Measurements from ENCODE around the gene MAP1S. TPM values are rescaled to one million over a fixed set of nuclear protein-coding genes. Genes with fewer than 3 reads are reported as not detected.

Gene MAP1S
- total and polyA plus RNA-seq, 10 donors, result 15.0 to 63.1 (median 35.5) TPM

DNA sequence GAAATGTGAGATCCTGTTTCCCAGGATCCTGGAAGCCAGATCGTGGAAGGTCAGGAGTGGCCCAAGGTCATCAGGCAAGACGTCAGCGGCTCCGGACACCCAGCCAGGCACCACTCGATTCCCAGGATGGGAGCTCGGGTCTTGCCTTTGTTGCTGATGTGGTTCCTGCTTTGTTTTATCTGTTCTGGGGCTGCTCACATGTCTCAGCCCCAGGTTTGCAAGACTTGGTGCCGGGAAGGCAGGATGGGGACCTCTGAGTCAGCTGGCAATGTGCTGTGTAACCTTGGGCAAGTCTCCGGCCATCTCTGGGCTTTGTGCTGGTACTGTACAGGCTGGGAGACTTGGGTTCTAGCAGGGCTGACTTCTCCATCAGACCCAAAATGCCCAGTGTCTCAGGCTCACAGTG lies 30.6 kb downstream of the MAP1S start:
- 48 to 67% (median 55%) methylated on average over 8 of the region's 8 CpGs for WGBS, 5 donors
- H3K27me3 ChIP-seq (replicated peaks in 1 of 7), result no peaks in the 10 kb centered on the region
- peaks cover 0 to 11% (median 3%) of the 10 kb centered on the region in 6 donors for H3K36me3 ChIP-seq
- DNase-seq, result no peak
- peak overlapping the region in 7 of 8 donors; percentile 8 to 95 (median 89) for H3K27ac ChIP-seq
- H3K4me3 ChIP-seq, result peak overlapping the region in 1 of 8 donors; percentile 70
- TF ChIP-seq POLR2AphosphoS5 (IDR thresholded peaks at IDR 0.05), result no peak
- TF ChIP-seq POLR2A (IDR thresholded peaks at IDR 0.05), result no peak
- TF ChIP-seq, protein P1, sequence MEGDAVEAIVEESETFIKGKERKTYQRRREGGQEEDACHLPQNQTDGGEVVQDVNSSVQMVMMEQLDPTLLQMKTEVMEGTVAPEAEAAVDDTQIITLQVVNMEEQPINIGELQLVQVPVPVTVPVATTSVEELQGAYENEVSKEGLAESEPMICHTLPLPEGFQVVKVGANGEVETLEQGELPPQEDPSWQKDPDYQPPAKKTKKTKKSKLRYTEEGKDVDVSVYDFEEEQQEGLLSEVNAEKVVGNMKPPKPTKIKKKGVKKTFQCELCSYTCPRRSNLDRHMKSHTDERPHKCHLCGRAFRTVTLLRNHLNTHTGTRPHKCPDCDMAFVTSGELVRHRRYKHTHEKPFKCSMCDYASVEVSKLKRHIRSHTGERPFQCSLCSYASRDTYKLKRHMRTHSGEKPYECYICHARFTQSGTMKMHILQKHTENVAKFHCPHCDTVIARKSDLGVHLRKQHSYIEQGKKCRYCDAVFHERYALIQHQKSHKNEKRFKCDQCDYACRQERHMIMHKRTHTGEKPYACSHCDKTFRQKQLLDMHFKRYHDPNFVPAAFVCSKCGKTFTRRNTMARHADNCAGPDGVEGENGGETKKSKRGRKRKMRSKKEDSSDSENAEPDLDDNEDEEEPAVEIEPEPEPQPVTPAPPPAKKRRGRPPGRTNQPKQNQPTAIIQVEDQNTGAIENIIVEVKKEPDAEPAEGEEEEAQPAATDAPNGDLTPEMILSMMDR (IDR thresholded peaks at IDR 0.05 in 8 of 11, conservative IDR thresholded peaks at IDR 0.05 in 3 of 11), result no peak
- intact Hi-C loops (cut with DNase I; ENCODE audit: low total_unique reads), result no loop called here
- peaks cover 22 to 88% (median 76%) of the 10 kb centered on the region in 6 donors for H3K4me1 ChIP-seq
- H3K9me3 ChIP-seq, result no peaks in the 10 kb centered on the region

DNA sequence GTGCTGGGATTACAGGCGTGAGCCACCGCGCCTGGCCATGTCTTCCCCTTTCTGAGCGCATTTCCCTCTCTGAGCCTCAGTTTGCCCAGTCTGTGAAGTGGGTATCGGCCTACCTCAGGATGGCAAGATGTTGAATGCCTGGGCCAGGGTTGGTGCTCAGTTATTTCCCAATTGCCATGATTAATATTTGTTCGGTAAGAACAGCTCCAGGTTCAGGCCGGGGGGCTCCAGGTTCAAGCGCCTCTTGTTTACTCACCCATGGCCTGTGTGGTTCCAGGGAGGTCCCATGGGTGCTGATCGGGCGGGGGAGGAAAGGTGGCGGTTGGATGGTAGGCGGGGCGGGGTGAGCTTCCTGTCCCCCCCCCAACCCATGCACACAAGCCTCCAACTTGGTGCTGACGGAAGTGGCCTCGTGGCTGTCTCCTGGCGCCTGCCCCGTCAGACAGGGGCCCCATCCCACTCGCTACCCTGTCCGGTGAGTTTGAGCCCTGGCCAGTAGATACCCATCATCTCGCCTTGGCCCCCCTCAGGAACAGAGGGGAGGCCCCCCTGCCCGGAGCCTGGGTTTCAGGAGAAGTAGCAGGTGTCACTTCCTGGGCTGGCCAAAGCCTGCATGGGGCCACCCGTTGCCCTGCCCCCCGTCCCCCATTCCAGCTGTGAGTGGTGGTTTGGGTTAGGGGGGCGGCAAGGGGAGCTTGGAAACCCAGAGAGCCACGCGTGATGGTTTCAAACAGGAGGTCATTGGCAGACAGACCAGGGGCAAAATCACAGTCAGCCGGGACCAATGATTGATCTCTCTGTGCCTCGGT lies 32.0 kb downstream of the MAP1S start, which contains the start of gene FCHO1:
Gene FCHO1 (plus strand): TSS at position 375 of the 809 bp plus-strand sequence. CDS start 3,688 bp downstream, outside the sequence.
- intact Hi-C loops (cut with DNase I; ENCODE audit: low total_unique reads), result no loop called here
- peak within 1 kb of the TSS; percentile 13 to 70 (median 42) for H3K4me3 ChIP-seq
- DNase-seq, result peak; percentile 95
- peaks cover 0 to 23% (median 3%) of the 10 kb centered on the region in 6 donors for H3K36me3 ChIP-seq
- TF ChIP-seq POLR2A (IDR thresholded peaks at IDR 0.05) (no peak), POLR2AphosphoS5 (IDR thresholded peaks at IDR 0.05) (peak; percentile 81 to 88 (median 86))
- no peaks in the 10 kb centered on the region for H3K9me3 ChIP-seq
- 14 to 27% (median 23%) methylated on average over 19 to 28 of the region's 28 CpGs for WGBS, 5 donors
- H3K27me3 ChIP-seq (replicated peaks in 1 of 7), result no peaks in the 10 kb centered on the region
- H3K4me1 ChIP-seq, result peaks cover 35 to 99% (median 90%) of the 10 kb centered on the region in 6 donors
- peak within 1 kb of the TSS; percentile 76 to 95 (median 88) for H3K27ac ChIP-seq

DNA sequence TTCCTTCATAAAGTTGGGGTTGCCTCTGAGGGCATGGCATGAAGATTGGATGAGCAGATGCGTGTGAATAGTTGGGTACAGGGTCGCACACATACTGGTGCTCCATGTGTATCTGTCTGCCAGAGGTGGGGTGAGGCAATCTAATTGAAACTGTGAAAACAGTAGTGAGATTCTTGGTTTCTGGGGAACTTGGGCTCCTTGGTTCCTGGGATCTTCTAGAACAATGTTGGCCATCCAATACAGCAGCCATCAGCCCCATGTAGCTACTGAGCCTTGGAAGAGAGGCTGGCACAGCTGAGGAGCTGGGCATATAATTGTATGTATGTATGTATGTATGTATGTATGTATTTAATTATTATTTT lies 32.6 kb downstream of the MAP1S start:
- DNase-seq, result no peak
- Histone ChIP-seq H3K27me3 (replicated peaks in 1 of 7) (no peaks in the 10 kb centered on the region), H3K4me1 (peaks cover 35 to 99% (median 91%) of the 10 kb centered on the region in 6 donors), H3K36me3 (peaks cover 0 to 27% (median 5%) of the 10 kb centered on the region in 6 donors), H3K4me3 (peak overlapping the region in 7 of 8 donors; percentile 24 to 70 (median 43)), H3K9me3 (no peaks in the 10 kb centered on the region), H3K27ac (peak overlapping the region; percentile 76 to 95 (median 88))
- TF ChIP-seq POLR2AphosphoS5 (IDR thresholded peaks at IDR 0.05) (no peak), POLR2A (IDR thresholded peaks at IDR 0.05) (no peak)
- TF ChIP-seq, protein P1 (IDR thresholded peaks at IDR 0.05 in 8 of 11, conservative IDR thresholded peaks at IDR 0.05 in 3 of 11), result no peak
- intact Hi-C loops (cut with DNase I; ENCODE audit: low total_unique reads), result no loop called here
- whole genome bisulfite sequencing, 5 donors, result 24 to 34% (median 26%) methylated on average over 2 of the region's 2 CpGs

DNA sequence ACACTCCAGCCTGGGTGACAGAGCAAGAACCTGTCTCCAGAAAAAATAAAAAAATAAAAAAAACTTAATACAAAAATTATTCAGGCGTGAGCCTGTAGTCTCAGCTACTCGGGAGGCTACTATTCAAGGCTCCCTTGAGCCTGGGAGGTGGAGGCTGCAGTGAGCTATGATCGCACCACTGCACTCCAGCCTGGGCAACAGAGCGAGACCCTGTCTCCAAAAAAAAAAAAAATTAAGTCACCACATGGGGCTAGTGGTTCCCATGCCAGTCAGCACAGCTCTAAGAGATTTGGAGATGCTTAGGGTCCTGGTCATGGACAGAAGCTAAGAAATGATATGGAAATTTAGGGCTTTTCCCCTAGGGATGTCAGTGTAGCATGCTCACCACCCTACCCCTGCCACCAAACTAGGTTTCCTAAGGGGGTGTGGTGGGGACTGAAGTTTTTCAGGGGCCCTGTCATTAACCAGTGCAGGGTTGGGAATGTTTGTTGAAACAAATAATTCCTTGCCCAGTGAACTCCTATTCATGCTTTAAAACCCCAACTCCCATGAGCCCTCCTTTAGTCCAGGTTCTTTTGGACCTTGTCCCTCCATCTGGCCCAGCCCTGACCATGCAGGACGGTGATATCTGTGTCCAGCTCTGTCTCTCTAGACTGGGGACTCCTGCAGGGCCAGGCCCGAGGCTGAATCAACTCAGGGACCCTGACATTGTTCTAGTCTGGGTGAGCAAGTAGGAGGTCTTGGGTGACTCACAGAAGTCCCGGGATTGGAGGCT lies 33.8 kb downstream of the MAP1S start:
- H3K9me3 ChIP-seq, result no peaks in the 10 kb centered on the region
- H3K27ac ChIP-seq, result peak overlapping the region in 4 of 8 donors; percentile 34 to 95 (median 92)
- peaks cover 35 to 94% (median 83%) of the 10 kb centered on the region in 6 donors for H3K4me1 ChIP-seq

More for the DNA sequence above, 33.8 kb downstream of the MAP1S start:
- DNase-seq, result no peak
- WGBS, 5 donors, result 71 to 89% (median 83%) methylated on average over 7 of the region's 7 CpGs
- TF ChIP-seq POLR2A (IDR thresholded peaks at IDR 0.05) (no peak), POLR2AphosphoS5 (IDR thresholded peaks at IDR 0.05) (no peak)
- TF ChIP-seq, protein P1 (IDR thresholded peaks at IDR 0.05 in 8 of 11, conservative IDR thresholded peaks at IDR 0.05 in 3 of 11), result no peak
- intact Hi-C loops (cut with DNase I; ENCODE audit: low total_unique reads), result no loop called here
- Histone ChIP-seq H3K36me3 (peaks cover 0 to 39% (median 8%) of the 10 kb centered on the region in 6 donors), H3K27me3 (replicated peaks in 1 of 7) (no peaks in the 10 kb centered on the region), H3K4me3 (no peak overlapping the region)

All from spleen (tissue), 11 donors.